NT2/D1 (cell line): ENCODE results near the gene KRTAP10-1.

Source experiments
- DNase-seq: peaks from one replicate; pipeline ENCODE4 v3.0.0-alpha.2; 2011; ENCODE audit warnings: low read depth, low spot score
- H3K27me3 ChIP-seq: 2 replicates; pipeline ENCODE4 v1.6.0; 2011; ENCODE audit warnings: mild to moderate bottlenecking; ENCODE audit not compliant: insufficient read length, insufficient read depth
- H3K36me3 ChIP-seq: 2 replicates; pipeline ENCODE4 v1.6.1; 2011; ENCODE audit warnings: mild to moderate bottlenecking, low read length, mixed read lengths; ENCODE audit not compliant: insufficient read depth, insufficient read length
- H3K4me1 ChIP-seq: 2 replicates; pipeline ENCODE4 v1.5.1; 2011; ENCODE audit not compliant: insufficient read depth, insufficient read length
- H3K4me3 ChIP-seq: 2 replicates; pipeline ENCODE4 v1.5.1; 2011; ENCODE audit warnings: low read depth; ENCODE audit not compliant: insufficient read length
- H3K9ac ChIP-seq: 2 replicates; pipeline ENCODE4 v1.6.0; 2011; ENCODE audit warnings: low read depth; ENCODE audit not compliant: insufficient read length
- H3K9me3 ChIP-seq: 2 replicates; pipeline ENCODE4 v1.5.1; 2011; ENCODE audit warnings: mild to moderate bottlenecking, low read length; ENCODE audit not compliant: insufficient read depth
- SUZ12 ChIP-seq: IDR thresholded peaks from 2 replicates; pipeline ENCODE4 v1.6.1; 2011; ENCODE audit not compliant: insufficient read length, insufficient read depth; ENCODE audit errors: extremely low read depth
- YY1 ChIP-seq: IDR thresholded peaks from 2 replicates; pipeline ENCODE4 v1.6.1; 2011; ENCODE audit not compliant: insufficient read length, insufficient read depth
- ZNF274 ChIP-seq: IDR thresholded peaks from 2 replicates; pipeline ENCODE4 v1.6.1; 2011; ENCODE audit warnings: mild to moderate bottlenecking, low read depth, low read length

KRTAP10-1 gene

DNA sequence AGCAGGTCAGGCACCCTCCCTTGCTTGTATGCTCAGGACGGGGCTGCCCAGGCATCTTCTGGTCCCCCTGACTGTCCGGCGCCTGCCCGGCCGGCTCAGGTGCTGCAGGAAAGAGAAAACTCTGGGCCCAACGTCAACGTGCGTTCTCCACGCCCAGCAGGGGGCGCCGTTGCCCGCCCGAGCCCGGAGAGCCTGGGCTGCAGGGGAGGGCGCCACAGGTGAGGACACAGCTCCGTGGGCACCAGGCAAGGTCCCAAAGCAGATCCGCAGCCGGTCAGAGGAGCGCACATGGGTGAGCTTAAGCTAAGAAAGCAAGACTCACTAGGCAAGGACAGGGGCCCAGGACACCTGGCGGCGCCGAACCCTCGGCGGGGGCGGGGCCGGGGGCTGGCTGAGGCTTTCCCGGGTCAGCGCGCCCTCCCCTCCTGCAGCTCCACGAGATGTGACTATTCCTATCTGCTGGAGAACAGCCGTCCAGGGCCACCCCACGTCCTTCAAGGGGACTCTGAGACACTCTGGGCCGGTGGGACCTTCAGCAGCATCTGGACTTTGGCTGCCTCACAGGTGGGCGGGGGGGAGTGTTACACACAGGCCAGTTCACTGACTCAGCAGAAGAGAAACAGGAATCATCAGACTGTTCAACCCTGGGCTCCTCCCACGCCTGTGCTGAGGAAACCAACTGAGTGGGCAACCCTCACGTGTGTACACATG lies 29.3 kb downstream of the KRTAP10-1 start:
- no peaks in the 10 kb centered on the region for H3K36me3 ChIP-seq
- peak; percentile 70 for DNase-seq
- H3K4me1 ChIP-seq: peaks cover 21% of the 10 kb centered on the region
- peaks cover 8% of the 10 kb centered on the region for H3K27me3 ChIP-seq
- H3K9me3 ChIP-seq: no peaks in the 10 kb centered on the region
- H3K9ac ChIP-seq: peak overlapping the region; percentile 57
- no peak for TF ChIP-seq ZNF274
- no peak for TF ChIP-seq SUZ12
- no peak for TF ChIP-seq YY1
- peak overlapping the region; percentile 51 for H3K4me3 ChIP-seq

DNA sequence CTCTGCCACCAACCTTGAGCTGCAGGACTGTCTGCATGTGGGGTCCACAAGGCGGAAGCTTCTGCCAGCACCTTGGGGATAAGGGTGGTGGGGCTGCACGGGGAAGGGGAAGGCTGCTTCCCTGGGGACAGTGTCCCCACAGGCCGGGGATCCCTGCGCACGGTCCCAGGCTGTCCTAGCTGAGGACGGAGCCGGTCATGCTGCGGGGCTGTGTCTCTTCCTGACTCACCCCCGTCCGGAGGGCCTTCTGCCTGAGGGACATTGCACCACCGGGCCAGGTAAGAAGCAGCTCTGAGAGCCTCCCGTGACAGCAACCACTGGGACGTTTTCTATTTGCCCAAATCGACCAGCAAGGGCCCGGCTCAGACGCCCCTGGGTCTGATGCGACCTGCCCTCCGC lies 29.9 kb downstream of the KRTAP10-1 start:
- no peaks in the 10 kb centered on the region for H3K36me3 ChIP-seq
- H3K4me1 ChIP-seq: peaks cover 21% of the 10 kb centered on the region
- peak overlapping the region; percentile 33 for H3K9ac ChIP-seq
- no peak overlapping the region for H3K4me3 ChIP-seq
- H3K9me3 ChIP-seq: no peaks in the 10 kb centered on the region
- peaks cover 8% of the 10 kb centered on the region for H3K27me3 ChIP-seq
- TF ChIP-seq YY1: no peak
- TF ChIP-seq ZNF274: no peak
- TF ChIP-seq SUZ12: no peak
- DNase-seq: no peak

DNA sequence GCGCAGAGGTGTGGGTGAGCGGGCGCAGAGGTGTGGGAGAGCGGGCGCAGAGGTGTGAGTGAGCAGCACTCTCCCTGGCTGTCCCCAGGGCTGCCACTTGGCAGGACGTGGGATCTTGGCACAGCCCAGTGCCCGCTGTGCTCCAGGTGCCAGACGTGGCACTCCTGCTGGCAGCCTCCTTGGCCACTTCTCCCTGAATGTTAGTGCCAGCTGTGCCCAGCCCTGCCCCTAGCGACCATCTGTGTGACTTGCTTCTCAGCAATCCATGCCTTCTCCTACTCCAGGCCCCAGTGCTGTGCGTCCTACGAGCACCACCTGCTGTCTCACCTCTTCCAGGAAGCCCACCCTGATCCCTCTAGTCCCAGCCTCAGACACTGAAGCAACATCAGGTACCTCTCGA lies 30.5 kb downstream of the KRTAP10-1 start:
- Histone ChIP-seq H3K4me3 (no peak overlapping the region), H3K36me3 (no peaks in the 10 kb centered on the region), H3K9ac (no peak overlapping the region), H3K9me3 (no peaks in the 10 kb centered on the region), H3K27me3 (peaks cover 8% of the 10 kb centered on the region), H3K4me1 (peaks cover 21% of the 10 kb centered on the region)
- DNase-seq: no peak
- no peak for TF ChIP-seq ZNF274
- TF ChIP-seq SUZ12: no peak
- TF ChIP-seq YY1: no peak

DNA sequence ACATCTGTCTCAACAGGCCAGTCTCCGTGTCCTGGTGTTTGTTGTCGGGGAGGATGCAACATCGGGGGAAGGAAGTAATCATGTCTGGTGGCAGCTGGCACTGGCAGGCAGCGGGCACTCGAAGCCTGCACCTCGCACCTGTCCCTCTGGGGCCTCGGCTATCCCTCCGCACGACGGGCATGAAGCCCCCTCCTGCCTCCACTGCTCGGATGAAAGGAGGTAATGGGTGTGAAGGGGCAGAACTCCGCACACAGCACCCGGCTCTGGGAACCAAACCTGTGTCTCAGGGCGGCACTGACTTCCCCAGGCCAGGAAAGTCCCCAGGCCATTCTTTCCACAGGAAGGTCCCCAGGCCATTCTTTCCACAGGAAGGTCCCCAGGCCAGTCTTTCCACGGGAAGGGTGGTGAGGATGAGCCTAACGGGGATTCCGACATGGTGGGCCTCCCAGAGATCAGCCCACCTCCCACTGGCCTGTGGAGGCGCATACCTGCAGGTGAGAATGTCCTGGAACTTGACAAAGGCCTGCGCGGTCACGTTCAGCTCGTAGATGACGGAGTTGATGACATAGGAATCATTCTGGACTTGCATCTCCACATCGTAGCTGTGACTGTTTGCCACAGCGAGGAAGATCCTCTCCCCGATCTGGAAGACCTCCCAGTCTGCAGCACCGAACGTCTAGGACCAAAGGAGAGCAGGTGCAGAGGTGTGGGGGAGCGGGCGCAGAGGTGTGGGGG lies 31.1 kb downstream of the KRTAP10-1 start:
- H3K36me3 ChIP-seq: no peaks in the 10 kb centered on the region
- no peak for DNase-seq
- no peaks in the 10 kb centered on the region for H3K9me3 ChIP-seq
- H3K4me1 ChIP-seq: peaks cover 21% of the 10 kb centered on the region
- no peak for TF ChIP-seq ZNF274
- no peak for TF ChIP-seq YY1
- no peak for TF ChIP-seq SUZ12
- no peak overlapping the region for H3K4me3 ChIP-seq
- H3K9ac ChIP-seq: no peak overlapping the region
- H3K27me3 ChIP-seq: peaks cover 8% of the 10 kb centered on the region

DNA sequence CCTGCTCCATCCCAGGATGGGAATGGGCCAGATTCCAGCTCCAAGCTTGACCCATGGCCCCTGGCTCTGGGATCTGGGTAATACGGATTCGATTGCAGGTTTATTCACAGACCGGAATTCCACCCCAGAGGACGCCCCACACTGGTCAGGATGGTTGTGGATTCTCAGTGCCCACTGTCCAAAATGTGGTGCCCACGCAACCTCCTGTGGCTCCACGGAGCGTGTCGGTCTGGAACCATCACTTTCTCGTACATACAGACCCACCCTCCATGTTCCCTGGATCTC lies 31.6 kb downstream of the KRTAP10-1 start:
- Histone ChIP-seq H3K4me1 (peaks cover 21% of the 10 kb centered on the region), H3K9me3 (no peaks in the 10 kb centered on the region), H3K36me3 (no peaks in the 10 kb centered on the region), H3K27me3 (peaks cover 8% of the 10 kb centered on the region), H3K4me3 (no peak overlapping the region), H3K9ac (no peak overlapping the region)
- no peak for TF ChIP-seq ZNF274
- TF ChIP-seq SUZ12: no peak
- TF ChIP-seq YY1: no peak
- no peak for DNase-seq

DNA sequence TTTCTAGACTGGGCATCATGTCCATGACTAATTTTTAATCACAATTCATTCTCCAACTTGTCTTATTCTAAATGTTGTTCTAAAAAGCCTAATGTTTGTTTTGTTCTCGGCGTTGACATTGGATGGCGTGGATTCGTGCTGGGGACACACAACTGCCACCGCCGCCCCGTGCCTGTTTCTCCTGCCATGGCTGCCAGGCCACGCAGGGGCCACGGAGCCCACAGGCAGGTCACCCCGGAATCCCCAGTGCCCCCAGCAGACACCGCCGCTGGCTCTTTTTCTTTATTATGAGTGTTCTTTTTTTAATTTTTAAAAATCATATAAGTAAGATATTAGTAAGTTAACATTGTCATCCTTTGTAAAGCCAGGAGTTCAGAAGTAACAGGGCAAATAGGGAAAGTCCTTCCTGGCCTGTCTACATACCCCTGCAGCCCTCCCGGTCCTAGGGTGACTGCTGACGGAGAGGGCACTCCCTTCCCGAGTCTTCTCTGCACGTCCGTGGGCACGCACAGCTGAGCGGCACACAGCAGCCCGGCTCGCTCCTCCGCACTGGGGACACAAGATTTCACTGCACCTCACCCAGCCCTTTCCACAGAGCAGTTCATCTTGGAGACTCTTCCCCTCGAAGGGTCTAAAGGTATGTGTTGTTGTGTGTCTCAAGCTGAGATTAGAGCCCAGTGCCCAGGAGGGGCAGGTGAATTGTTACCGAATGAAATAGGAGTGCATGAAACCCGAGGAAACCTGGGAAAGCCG lies 32.1 kb downstream of the KRTAP10-1 start:
- TF ChIP-seq SUZ12 (no peak), YY1 (no peak), ZNF274 (no peak)
- Histone ChIP-seq H3K9ac (no peak overlapping the region), H3K27me3 (peaks cover 8% of the 10 kb centered on the region), H3K9me3 (no peaks in the 10 kb centered on the region), H3K4me1 (peaks cover 21% of the 10 kb centered on the region), H3K36me3 (no peaks in the 10 kb centered on the region), H3K4me3 (no peak overlapping the region)
- no peak for DNase-seq
